Measurements from ENCODE around the gene TRAPPC10.
A peak's percentile ranks its signal among the peaks of the same experiment; 100 is the strongest.
"Not testable (repeated sequence)": the region's sequence is repeated elsewhere in the genome, so short reads cannot be mapped to it uniquely, and the experiment has no call there.

Gene TRAPPC10

DNA sequence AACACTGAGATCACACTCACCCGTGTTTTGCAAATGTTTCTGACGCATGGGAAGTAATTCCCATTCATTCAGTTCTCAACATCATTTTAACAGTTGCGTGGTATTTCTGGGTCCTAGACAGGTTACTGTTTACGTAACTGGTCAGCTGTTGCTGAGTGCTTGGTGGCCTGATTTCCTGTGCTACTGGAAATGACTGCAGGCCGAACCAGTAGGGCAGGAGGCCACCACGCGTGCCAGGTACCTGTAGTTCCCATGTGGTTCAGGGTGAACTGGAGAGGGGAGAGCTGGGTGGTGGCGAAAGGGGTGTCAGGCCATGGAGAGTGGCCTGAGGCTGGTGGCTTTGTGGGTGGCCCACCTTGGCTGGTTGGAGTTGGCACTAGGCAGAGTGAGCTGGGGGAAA is 122.6 kb downstream of the TRAPPC10 start:
- FAIRE-seq = not testable (repeated sequence)

DNA sequence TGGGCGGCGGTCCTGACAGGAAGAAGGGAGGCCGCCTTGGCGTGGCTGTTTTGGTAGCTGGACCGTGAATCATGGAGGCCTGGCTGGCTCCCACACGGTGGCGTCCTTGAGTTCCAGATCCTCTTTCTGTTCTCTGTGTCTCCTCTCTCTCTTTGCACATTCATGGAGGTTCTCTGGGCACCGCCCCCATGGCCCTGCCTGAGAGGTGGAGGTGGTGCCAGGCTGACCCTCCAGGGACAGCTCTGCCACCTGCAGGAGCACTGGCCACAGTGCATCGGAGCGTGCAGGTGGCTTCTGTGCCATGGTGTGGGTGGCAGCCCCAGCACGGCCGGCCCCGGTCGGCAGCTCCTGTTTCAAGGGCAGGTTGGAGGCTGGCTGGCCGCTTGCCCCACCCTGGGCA is 125.9 kb downstream of the TRAPPC10 start:
- FAIRE-seq = peak; percentile 80
- DNase-seq (ENCODE audit: insufficient read length, low spot score) = not testable (repeated sequence)

More for the DNA sequence above, 122.6 kb downstream of the TRAPPC10 start:
- not testable (repeated sequence) for DNase-seq (ENCODE audit: insufficient read length, low spot score)

DNA sequence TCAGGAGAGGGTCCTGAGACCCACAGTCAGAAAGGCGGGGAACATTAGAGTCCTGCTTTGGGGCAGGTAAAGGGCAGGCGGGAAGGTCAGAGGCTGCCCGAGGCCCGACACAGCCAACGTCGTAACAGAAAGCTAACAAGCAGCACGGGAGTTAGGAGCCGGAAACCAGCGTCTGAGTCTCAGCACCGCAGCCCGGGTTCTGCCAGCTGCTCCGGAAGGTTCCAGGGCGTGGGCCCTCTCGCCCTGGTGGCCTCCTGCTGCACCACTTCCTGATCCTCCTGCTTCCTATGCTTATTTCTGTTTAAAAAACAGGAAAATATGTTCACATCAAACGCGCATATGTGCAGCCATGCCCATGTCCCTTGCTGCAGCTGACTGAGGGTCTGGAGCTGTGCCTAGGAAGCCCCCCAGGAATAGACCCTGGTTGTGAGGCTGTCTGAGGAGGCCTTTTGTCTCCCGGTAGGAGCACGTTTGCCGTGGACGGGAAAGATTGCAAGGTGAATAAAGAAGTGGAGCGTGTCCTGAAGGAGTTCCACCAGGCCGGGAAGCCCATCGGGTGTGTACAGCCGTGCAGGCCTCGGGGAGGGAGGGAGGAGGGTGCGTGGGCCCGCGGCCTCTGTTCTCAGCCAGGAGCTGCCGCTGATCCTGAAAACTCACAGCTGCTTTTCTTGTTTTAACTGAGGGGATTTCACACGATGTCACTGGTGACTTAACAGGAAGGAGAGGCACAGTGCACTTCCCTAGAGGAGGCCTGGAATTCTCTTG is 127.9 kb downstream of the TRAPPC10 start:
- DNase-seq (ENCODE audit: insufficient read length, low spot score); FAIRE-seq: not testable (repeated sequence)

DNA sequence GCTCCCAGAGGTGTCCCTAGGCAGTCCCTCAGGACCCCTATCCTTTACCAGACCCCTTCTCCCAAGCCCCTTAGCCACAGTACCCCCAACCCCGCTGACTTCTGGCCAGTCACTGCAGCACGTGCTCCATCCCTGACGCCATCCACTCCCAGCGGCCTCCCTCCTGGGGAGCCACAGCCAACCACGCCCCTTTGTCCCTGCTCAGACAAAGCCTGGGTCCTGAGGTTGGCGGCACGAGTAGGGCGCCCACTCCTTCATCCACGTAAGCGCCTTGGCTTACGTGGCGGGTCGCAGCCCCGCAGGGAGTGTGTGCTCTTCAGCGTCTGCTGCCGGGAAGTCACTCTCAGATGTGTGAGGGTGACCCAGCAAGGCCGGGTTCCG is 128.4 kb downstream of the TRAPPC10 start:
- not testable (repeated sequence) for FAIRE-seq; DNase-seq (ENCODE audit: insufficient read length, low spot score)

DNA sequence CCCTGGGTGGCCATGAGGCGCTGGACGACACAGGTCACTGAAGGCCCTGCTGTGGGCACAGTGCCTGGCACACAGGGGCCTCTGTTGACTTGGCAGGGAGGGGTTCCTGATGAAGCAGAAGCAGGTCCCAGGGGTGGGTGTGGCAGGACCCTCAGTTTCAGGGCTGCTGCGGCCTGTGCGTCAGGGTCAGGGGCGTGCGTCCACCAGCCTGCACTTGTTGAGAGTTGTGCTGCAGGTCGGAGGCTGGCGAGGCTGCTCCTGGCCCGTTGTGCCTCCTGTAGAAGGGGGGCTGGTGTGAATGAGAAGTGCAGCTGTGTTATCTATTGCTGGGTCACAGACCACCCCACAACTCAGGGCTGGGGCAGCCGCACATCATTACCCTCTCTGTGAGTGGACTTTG is 130.4 kb downstream of the TRAPPC10 start:
- FAIRE-seq; DNase-seq (ENCODE audit: insufficient read length, low spot score): not testable (repeated sequence)

DNA sequence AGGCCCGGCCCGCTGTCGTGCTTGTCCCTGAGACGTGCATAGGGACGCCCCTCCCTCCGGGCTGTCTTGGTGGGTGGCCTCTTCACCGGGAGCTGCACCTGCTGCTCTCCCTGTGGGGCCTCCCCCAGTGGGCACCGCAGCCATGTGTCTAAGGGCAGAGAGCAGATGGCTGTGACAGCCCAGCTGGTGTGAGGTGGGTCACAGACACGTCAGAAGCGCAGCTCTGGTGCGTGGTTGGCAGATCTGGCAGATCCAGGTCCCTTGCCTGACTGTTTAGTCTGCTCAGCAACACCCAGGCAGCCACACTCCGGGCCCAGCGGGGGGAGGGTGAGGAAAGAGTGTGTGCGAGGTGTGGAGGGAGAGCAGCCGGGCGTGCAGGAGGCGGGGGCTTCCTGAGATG is 131.3 kb downstream of the TRAPPC10 start:
- FAIRE-seq; DNase-seq (ENCODE audit: insufficient read length, low spot score): not testable (repeated sequence)

DNA sequence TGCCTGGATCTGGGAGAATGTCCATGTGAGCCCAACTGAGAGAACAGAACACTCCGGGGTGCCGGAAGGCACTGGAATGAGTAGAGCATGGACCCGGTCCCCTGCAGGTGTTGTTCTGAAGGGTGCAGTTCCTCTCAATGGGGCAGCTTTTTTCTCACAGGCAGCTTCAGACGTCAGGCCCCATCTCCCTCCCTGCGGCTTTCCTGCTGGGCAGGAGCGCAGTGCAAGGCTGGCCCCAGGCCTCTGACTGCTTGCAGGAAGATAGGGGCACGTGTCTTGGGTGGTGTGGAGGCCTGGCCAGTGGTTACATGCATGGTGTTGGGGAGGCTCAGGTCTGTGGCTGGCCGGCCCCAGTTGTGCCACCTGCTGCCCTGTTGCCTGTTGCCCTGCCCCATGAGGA is 131.9 kb downstream of the TRAPPC10 start:
- FAIRE-seq; DNase-seq (ENCODE audit: insufficient read length, low spot score): not testable (repeated sequence)

DNA sequence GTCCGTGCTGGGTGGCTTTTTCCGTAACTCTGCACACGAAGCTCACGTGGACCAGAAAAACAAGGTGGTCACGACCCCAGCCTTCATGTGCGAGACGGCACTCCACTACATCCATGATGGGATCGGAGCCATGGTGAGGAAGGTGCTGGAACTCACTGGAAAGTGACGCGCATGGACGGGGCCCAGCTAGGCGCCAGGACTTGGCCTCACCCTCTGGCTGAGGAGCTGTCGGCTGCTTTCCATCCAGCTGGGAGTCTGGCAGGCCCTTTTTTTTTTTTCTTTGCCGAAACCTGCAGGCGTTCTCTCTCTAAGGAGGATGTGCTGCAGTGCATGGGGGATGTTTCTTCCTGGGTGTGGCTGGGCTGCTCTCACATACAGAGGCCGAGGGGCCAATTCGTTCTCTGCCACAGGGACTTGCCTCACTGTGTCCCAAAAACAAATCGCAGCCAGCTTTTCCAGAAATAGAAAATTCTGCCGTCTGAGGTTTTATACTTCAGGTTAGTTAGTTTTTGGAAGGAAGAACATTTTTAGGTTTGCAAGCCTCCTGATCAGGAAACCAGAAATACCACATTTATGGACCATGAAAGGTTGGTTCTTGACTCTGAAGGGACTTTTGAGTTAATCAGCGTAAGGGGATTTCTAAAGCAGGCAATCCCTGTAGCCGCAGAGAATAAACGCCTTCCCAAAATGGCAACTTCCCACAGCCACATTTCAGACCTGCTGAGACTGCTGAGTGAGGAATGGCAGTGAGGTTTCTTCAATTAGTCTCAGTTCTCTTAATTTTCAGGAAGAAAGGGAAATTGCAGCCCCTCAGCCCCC is 132.9 kb downstream of the TRAPPC10 start:
- not testable (repeated sequence) for DNase-seq (ENCODE audit: insufficient read length, low spot score); FAIRE-seq

DNA sequence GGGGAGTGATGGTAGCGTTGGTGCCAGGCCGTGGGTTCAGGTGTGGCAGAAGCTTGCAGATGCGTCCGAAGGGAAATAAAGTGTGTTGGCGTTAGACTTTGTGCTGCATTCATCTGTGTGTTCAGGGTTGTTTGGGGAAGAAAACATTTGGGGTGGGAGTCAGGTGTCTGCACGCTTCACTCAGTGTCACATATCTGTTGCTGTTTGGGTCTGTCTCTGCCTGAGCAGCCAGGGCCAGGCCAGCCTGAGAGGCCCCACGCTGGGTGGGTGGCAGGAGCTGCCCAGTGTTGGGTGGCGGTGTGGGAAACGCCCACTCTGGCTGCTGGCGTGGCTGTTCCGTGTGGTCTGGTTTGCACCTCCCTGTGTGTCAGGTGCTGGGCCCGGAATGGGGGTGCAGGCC is 133.5 kb downstream of the TRAPPC10 start:
- DNase-seq (ENCODE audit: insufficient read length, low spot score); FAIRE-seq: not testable (repeated sequence)

DNA sequence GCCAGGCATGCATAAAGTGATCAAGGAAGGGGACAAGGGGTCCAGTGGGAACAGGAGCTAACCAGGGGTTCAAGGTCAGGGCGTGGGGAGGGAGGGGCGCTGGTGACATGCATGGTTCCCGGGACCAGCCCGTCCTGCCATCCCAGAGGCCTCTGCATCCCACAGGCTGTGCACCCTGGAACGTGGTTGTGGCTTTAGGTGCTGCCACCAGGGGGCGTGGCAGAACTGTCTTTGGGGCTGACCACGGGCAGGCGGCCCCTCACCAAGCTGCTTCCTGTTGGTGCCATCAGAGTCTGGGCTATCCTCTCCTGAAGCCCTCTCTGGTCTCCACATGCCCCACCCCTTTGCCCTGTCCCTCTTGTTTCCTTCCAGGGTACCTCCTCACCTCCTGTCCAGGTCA is 135.0 kb downstream of the TRAPPC10 start:
- FAIRE-seq = peak; percentile 93
- not testable (repeated sequence) for DNase-seq (ENCODE audit: insufficient read length, low spot score)

DNA sequence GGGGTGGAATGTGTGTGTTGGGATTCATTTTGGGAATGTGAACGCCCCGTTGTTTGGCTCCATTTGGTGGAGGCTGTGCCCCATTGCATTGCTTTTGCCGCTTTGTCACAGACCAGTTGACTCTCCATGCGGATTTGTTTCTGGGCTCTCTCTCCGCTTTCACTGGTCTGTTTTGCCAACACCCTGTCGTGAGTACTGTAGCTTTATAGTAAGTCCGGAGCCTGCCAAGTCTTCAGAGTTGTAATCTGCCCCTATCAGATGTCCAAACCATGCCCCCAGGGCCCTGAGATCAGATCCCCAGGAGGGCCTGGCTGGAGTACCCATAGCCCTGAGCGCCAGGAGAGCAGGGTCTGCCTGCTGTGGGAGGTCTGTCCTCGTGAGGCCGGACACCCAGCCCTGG is 138.1 kb downstream of the TRAPPC10 start:
- FAIRE-seq; DNase-seq (ENCODE audit: insufficient read length, low spot score): not testable (repeated sequence)

DNA sequence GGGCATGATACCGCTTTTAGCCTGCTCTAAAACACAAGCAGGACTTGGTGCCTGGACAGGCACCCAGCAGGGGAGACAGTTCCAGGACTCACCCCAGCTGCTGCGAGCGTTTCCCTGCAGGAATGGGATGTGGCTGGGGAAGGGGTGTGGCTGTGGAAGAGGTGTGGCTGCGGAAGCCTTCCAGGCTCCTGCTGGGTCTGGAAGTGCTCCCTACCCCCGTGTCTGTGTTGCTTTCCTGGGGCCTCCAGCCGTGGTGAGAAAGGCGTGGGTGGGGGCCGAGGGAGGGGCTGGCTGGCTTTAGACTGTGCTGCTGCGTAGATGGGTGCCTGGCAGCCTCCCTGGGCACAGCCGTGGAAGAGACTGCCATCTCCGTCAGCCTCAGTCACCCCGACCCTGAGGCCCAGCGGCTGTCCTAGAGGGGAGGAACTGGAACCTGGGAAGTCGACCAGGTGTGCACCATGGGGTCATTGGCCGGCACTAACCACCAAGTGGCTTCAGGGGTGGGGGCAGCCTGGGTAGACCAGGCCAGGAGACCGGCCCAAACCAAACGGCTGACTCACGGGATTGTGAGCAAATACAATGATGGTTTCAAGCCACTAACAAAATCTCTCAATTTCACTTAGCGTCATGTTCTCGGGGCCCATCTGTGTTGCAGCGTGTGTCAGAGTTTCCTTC is 141.2 kb downstream of the TRAPPC10 start:
- not testable (repeated sequence) for FAIRE-seq; DNase-seq (ENCODE audit: insufficient read length, low spot score)

DNA sequence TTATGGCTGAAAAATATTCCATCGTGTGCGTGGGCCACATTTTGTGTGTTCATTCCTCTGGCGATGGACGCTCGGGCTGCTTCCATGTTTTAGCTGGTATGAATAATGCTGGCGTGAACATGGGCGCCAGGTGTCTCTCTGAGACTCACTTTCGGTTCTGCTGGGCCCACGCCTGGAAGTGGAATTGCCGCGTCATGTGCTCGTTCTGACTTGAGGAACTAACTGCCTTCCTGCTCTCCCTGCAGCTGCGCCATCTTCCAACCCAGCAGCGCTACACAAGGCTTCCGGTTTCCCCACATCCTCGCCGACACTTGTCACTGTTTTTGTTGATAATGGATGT is 141.8 kb downstream of the TRAPPC10 start:
- not testable (repeated sequence) for FAIRE-seq; DNase-seq (ENCODE audit: insufficient read length, low spot score)

DNA sequence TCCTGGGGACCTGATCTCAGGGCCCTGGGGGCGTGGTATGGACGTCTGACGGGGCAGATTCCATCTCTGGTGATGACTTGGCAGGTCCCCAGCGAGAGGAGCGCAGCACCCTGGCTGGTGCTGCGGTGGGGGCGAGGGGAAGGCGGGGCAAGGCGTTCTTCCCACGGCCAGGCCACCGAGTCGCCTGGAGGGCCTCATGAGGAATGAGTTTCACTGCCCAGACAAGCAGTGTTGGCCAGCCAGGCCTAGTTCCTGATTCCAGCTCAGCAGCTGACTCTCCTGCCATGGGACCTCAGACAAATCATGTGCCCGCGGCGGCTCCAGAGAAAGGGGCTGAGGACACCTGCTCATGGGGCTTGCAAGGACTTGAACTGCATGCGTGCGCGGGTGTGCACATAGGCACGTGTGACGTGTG is 142.7 kb downstream of the TRAPPC10 start:
- not testable (repeated sequence) for FAIRE-seq; DNase-seq (ENCODE audit: insufficient read length, low spot score)

DNA sequence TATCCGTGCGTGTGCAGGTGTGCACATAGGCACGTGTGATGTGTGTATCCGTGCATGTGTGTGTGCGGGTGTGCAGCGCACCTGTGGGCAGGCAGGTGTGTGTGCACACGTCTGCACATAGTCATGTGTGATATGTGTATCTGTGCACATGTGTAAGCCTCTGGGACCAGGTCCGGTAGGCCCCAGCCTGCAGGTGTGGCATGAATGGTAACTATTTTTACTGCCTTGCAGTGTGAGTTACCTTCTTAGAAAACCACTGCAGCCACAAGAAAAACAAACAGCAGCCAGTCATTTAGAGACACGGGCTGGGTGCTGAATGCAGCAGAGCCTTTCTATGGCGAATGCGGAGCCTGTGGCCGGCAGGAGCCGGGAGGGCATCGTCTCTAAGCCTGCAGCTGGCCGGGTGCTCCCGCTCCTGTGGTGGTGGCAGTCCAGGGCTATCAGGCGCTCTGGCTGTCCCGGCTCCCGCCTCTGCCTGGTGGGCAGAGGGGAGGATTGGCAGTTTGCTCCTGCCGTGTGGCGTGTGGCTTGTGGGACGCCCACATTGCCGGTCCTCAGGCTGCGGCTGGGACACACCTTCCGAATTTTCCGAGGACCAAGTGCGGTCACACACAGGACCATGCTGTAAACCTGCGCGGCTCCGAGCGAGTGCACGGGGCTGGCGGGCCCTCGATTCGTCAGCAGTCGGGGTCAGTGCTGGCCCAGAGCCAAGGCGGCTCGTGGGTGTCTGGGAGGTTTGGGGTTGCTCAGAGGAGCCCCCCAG is 143.3 kb downstream of the TRAPPC10 start:
- not testable (repeated sequence) for DNase-seq (ENCODE audit: insufficient read length, low spot score); FAIRE-seq

DNA sequence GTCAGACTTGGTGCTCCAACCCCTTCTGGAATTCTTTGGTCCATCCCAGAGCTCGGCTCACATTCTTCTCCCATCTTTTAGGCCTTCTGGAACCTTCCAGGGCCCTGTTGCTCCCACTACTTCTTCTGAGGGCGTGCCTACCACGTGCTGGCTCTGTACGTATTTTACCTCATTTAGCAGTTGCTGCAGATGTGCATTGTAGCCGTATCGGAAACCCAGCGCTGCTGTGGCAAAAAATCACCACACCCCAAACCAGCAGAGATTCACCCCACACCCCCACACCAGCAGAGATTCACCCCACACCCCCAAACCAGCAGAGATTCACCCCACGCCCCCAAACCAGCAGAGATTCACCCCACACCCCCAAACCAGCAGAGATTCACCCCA is 143.9 kb downstream of the TRAPPC10 start:
- not testable (repeated sequence) for FAIRE-seq; DNase-seq (ENCODE audit: insufficient read length, low spot score)

All from HTR-8/SVneo (cell line).